Pulmonary artery endothelial cell (primary cell): Measurements from ENCODE around the gene IDH3B. TPM values are rescaled to one million over a fixed set of nuclear protein-coding genes. Genes with fewer than 3 reads are reported as not detected.
"Not testable (repeated sequence)": the region's sequence is repeated elsewhere in the genome, so short reads cannot be mapped to it uniquely, and the experiment has no call there.

Experiments
- DNase-seq: peaks from one replicate; pipeline ENCODE4 v3.0.0-alpha.2; 2011; ENCODE audit warnings: low read depth, low spot score
- total RNA-seq: library from RNA; depleted of rRNA; stranded (reverse); fragments of >200 nt; gene quantifications from 2 replicates; pipeline ENCODE4 v1.2.3, GENCODE V29; 2014

IDH3B gene
- total RNA-seq, 1 donor from 2014 or later = 141 TPM

DNA sequence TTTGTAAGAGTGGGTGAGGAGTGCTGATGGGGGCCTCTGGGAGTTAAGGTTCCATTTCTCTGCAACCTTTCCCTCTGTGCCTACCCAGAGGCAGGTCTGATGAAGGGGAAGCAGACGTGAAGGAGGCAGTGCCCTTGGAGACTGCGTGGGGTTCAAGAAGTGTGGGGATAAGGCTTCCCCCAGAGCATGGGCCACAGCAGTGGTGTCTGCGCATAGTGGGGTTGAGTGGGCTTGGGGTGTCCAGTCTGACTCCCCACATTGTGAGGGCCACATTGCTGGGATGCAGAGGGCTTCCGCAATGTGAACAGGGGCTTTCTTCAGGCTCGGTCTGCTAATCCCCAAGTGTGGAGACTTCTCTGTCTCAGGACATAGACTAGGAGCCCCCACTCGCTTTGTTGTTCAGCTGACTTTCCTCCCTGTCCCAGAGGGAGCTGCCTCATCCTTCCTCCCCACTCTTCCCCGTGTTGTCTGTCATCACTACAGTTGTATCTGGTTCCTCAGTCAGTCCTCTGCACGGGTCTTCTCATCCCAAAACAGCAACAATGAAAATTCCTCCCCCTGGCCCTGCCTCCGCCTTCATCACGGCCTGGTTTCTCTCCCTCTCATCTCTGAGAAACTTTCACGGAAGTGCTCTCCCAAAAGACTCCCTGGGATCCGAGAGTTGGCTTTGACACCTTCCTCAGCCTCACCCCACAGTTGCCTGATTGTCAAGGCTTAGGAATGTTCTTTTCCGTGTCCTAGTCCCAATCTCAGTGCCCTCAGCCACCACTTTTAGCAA, 31.4 kb upstream of the IDH3B start:
- DNase-seq = no peak

DNA sequence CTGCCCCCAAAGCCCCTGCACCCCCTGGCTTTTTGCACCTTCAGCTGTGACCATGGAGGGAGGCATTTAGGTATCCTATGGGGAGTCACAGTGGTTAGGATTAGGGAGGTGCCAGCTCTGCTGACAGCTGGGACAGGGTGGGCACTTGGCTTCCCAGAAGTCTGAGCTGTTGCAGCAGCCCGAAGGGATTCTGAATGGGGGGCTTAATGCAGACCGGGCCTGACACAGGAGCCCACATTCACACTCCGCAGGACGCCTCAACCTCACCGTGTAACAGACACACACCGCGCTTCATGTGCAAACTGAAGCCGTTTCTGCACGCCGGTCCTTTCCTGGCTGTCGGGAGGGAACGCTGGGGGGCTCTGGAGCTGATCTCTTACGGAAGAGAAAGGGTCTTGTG, 30.5 kb upstream of the IDH3B start:
- DNase-seq = no peak

DNA sequence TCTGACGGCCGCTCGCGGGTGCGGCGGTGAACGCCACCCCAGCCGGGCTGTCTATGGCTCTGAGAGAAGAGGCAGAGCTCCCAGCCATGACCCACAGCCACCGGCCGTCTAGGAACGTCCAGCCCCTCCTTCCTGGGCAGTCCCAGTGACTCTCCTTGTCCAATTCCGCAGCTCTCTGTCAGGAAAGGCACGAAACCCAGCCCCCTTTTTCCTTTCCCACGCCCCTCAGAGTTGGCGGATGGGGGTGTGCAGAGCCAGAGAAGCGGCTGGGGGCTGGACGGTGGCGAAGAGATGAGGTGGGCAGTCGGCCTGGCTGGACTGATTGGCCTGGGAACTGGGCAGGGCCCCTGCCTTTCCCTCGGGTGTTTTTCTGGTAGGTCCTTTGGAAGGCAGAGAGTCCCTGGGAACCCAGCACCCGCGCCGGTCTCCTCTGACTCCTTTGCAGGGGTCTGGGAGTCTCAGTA, 30.0 kb upstream of the IDH3B start:
- no peak for DNase-seq

DNA sequence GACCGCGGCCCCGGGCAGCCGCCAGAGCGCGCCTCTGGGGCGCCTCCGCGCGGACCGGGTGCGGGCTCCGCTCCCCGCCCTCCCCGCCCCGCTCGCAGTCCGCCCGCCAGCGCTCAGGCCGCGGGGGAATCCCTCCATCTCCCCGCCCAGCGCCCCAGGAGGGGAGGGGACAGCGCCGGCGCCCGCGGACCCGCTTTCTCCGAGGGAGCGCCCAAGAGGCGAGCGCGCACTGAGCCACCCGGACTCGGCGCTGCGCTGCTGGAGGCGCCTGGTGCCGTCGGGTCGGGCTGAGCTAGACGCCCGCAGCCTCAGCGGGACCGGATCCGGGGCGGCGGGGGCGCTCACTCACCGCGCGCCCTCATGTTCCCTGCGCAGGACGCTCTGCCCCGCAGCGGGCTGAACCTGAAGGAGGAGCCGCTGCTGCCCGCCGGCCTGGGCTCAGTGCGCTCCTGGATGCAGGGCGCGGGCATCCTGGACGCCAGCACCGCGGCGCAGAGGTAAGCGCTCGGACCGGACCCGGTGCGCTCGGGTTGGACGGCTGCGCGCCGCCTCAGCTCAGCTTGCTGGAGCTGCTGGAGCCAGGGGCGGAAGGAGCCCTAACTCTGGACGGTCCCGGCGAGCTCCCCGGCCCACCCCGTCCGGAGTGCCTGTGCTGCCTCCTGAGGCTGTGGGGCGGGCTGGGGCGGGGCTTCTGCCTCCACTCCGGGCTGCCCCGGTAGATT, 29.4 kb upstream of the IDH3B start:
- DNase-seq = no peak

DNA sequence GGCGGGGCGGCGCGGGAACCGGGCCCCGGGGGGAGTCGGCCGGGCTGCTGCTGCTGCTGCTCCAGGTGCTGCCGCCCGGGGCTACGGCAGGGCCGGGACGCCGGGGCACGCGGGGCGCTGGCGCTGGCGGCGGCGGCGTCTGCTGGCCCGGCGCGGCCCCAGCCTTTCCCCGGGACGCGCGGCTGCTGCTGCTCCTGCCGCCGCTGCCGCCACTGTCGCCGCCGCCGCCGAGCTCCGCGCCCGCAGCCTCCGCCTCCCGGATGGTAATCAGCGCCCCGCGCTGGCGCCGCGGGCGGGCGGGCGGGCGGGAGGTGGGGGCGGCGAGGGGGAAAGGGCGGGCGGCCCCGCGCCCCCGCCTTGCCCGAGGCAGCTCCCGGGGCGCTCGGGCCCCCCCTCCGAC, 28.9 kb upstream of the IDH3B start:
- no peak for DNase-seq

DNA sequence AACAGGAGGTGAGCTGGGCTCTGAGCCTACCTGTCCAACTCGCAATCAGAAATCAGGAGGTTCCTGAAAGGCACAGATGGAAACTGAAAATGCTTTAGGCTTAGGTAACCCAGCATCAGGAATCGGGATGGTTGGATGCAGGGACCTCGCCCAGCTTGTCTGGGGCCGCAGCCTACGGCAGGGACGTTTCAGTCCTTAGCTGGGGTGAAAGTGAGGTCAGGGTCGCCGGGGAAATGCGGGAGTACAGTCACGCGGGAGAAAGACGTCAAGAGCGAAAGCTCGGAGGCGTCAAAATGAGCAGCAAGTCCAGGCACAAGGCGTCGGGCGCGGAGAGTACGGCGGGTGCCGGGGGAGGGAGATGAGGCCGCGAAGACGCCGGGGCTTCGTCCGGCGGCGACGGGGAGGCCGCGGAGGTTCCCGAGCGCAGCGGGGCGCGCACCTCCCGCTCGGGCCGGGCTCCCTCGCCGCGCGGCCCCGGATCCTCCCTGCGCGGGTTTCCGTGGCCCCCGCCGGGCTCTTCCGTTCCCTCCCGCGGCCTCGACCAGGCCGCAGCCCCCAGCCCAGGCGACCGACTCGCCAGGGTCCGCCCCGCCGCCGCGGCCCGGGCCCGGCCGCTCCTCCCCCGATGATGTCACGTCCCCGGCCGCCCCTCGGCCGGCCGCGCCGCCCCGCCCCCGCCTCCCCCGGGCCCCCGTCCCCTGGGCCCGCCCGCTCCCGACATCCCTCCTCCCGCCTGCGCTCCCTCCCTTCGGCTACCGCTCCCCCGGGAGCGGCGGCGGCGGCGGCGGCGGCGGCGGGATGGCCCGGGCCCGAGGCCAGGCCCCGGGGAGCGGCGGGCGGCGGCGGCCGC, 28.2 kb upstream of the IDH3B start, which contains the start of gene EBF4:
EBF4 (plus strand) TSS at position 745 of the 850 bp plus-strand sequence. CDS start 866 bp downstream, outside the sequence.
- DNase-seq = no peak

DNA sequence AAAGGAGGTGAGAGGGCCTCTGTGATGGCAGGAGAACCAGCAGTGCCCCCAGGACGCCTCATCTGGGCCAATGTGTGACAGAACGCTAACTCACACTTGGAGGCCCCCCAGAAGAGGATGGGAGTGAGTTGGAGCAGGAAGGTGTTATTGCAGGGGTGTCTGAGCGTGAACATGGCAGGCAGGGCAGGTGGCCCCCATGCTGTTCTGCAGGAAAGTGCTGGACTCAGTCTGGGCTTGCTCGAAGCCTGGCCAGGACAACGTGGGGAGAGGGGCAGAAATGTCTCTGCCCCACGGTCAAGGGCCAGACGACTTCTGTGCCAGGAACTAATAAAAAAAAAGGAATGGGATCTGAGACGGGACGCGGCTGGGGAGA, 27.6 kb upstream of the IDH3B start:
- no peak for DNase-seq

DNA sequence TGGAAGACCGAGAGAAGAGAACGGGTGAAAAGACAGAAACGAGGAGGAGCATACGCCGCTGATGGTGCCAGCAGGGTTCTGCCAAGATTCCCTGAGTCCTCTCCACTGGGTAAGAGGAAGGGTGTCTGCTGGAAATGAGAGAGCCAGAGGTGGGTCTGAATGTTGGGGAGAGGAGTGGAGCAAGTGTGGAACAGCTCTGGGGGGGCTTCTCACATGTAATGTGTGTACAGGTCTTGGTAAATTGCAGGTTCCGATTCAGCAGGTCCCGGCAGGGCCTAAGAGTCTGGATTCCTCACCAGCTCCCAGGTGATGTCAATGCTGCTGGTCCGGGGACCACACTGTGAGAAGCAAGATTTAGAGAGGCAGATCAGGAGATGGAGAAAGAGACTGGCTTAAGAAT, 27.1 kb upstream of the IDH3B start:
- DNase-seq = no peak

DNA sequence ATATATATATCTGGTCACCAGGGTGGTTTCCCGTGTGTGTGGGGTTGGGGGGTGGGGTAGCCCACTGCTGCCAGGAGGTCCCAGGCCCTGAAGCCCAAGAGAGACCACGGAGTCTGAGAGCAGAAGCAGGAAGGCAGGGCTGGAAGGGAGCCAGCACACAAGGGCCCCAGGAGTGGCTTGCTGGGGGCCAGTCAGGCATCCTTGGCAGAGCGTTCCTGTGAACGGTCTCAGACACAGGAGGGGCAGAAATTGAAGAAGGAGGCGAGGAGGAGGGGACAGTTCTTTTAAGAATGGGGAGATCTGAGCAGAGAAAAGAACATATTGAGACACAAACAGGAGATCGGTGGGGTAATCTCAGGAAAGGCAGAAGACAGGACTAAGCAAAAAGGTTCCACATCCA, 26.7 kb upstream of the IDH3B start:
- no peak for DNase-seq

DNA sequence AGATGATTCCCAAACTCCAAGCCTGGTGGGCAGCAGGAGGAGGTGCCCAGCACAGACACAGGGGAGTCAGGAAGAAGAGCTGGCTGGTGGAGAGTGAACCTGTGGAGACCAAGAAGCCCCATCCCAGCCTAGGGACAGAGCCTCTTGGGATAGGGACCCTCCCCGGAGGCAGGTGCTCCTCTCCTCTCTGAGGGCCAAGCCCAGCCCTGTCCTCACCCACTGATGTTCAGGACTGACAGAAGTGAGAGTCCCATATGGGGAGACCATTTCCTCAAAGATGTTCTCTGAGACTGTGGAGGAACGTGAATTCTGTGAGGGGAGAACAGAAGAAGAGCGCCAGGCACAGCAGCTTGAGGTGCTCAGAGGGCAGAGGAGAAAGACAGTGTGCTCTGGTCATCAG, 26.2 kb upstream of the IDH3B start:
- no peak for DNase-seq

DNA sequence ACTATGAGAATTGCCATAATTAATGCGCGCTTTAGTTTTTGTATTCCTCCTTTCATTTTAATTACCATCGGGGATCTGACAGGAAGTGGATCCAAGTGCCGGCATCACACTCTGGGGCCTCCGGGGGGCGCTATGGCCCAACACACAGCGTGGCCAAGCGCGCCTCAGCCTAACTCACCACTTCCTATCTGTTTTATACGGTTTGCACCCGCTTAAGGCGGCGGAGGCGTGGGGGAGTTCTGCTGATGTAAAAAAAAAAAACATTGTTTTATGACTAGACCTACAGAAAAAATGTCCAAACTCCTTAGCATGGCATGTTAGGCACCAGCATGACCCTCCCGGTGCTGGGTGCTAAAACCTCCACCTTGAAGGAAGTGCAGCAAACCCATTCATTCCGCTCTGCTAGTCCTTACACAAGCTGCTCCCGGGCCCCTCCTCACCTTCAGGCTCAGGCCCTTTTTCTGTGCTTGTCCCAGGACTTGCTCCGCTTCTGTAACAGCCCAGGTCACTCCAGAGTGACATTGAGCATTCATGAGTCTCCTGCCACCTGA, 24.1 kb upstream of the IDH3B start:
- DNase-seq = no peak

DNA sequence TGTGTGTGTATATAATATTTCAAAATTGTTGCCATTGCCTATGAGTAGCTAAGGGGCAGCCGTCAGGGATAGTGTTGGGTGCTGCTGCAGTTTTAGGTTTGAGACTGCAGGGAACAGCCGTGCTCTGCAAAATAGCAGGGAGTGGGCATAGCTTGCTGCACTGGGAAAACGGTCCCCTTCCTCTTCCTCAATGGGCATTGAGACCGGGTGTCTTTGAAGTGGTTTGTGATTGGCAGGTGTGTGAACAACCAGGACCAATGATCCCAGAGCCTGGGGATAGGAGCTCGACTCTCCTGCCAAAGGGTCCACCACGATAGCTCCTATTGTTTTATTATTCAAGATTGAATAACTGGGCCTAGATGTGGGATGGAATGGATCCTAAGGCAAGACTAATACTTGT, 23.5 kb upstream of the IDH3B start:
- DNase-seq = no peak

DNA sequence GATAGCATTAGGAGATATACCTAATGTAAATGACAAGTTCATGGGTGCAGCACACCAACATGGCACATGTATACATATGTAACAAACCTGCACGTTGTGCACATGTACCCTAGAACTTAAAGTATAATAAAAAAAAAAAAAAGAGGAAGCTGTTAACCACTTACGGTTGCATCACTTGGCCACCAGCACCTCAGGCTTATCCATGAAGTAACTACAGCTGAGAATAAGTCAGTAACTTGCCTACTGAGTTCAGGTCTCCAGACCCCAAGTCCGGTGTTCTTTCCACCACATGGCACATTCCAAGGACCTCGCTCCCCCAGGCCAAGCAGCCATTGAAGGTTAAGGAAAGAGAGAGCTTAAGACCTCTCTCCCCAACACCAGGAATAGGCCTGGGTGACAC, 20.8 kb upstream of the IDH3B start:
- DNase-seq = not testable (repeated sequence)

DNA sequence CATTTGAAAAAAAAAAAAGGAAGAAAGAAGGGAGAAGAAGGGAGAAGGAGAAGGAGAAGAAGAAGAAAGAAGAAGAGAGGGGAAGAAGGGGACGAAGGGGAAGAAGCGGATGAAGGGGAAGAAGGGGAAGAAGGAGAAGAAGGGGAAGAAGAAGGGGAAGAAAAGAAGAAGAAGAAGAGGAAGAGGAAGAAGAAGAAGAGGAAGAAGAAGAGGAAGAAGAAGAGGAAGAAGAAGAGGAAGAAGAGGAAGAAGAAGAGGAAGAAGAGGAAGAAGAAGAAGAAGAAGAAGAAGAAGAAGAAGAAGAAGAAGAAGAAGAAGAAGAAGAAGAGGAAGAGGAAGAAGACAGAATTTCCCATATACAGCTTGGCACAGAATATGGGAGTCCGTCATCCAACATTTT, 18.0 kb upstream of the IDH3B start:
- not testable (repeated sequence) for DNase-seq

DNA sequence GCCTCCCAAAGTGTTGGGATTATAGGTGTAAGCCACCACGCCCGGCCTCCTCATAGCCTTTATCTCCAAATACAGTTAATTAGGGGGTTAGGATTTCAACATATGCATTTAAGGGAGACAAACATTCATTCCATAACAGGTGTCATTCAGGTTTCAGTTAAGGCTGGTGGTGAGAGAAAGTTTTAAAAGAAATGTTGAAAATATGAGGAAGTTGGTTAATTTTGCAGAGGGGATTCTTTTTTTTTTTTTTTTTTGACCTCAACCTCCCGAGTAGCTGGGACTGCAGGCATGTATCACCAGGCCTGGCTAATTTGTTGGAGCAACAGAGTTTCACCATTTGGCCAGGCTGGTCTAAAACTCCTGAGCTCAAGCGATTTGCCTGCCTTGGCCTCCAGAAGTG, 16.0 kb upstream of the IDH3B start:
- DNase-seq = no peak

DNA sequence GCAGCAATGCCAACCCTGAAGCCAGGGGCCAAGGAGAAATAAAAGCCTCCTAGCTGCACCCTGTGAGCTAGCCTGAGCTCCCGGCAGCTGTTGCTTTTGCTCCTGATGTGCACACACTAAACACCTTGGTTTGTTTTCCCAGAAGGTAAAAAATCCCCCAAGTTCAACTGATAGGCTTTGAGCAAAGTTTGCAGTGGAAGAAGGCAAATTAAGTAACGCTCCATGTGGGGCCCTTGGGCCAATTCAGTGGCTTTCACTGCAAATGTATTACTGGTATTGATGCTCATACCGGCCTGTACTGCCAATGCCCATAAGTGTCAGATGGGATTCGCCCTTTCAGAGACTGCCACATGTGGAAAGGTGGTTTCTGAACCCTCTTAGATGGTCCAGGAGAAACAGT, 9.4 kb upstream of the IDH3B start:
- no peak for DNase-seq

DNA sequence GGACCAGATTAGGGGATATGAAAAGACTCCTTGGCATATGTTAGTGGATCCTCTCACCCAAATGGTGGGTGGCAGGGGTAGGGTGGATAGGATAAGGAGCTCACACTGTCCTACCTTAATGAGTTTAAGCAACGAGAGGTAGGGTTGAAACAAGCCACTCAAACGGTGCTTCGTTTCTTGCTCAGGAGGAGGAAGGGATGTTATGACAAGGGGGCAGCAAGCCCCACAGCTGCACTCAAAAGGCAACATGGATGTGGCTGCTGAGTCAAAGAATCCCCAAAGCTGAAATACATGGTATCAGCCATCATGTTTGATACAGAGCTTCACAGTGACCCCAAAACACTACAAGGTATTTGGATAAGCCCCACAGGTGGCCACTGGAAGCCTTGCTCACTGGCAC, 8.4 kb upstream of the IDH3B start:
- DNase-seq = no peak

DNA sequence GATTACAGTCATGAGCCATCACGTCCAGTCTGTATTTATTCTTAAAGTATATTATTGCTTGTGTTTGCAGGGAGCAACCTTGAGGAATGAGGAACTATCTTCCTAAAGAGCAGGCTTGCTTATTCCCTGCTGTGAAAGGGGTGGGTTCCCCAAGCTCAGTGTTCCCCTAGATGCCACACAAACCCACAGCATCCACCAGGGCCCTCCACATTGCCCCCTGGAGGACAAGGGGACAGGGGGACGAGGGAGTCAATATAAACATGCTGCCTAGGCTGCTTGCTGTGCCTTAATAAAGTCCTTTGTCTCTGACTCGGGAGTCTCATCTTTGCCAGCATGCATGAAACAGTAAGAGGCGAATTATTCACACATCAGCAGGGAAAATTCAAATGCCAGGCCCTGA, 8.0 kb upstream of the IDH3B start:
- DNase-seq = no peak

DNA sequence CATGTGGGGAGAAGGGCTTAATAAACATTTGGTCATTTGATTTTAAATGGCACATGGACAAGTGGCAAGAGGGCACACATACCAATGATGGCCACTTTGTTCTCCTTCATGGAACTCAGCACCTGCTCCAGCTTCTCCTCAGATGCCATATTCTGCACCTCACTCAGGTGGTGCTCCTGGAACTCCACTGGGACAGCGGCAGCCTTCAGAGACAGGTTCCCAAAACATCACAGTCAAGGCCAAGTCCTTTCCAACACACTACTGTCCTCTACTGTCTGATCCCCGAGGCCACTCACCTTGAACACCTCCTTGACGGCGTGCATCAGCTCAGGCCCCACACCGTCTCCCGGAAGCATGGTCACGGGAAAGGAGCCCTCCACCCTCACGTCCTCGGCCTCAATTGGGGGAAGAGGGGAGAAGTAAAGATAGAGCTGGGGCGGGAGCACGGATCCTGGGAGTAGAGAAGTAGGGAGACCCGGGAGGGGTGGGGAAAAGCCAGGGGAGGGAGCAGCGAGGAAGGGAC, 591 bp downstream of the IDH3B start:
- DNase-seq = no peak

DNA sequence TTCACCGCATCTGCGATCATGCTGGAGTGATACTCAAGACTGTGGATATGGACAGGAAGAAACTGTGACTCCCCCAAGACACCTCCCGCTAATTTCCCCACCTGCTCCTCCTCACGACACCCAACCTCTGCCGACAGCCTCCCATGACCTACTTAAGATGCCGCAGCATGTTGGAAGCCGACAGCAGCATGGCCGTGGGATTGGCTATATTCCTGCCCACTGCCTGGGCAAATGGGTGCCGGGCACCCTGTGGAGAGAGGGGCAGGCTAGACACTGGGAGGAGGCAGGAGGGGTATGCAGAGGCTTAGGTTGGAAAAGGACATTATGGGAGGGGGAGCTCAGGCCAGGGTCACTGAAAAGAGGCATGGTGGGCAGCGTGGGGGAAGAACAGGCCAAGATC, 4.5 kb downstream of the IDH3B start:
- DNase-seq = no peak
